ENCODE data around the gene RNFT2. TPM values are rescaled to one million over a fixed set of nuclear protein-coding genes. Genes with fewer than 3 reads are reported as not detected.

RNFT2 gene
- total RNA-seq, 1 experiment from 2014 or later: 12.3 TPM

DNA sequence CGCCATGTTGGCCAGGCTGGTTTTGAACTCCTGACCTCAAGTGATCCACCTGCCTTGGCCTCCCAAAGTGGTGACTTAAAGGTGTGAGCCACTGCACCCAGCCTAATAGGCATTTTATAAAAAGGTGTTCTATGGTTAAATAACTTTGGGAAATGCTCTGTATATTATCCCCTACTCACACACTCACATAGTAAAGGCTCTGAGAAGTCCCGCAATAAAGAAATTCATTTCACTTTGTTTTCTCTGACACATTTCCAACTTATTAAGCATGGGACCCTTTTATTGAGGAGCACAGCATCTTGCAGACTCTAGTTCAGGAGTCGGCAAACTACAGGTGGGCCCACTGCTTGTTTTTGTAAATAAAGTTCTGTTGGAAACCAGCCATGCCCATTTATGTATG lies 63.9 kb downstream of the RNFT2 start:
- ChIA-PET POLR2A (no interaction called here), CTCF (no interaction called here)
- Histone ChIP-seq H3K4me3 (ENCODE audit: low read depth in 2 of 2, low read length in 2 of 2) (no peak overlapping the region), H3K27me3 (ENCODE audit: control insufficient read depth, insufficient read depth, low read length) (no peaks in the 10 kb centered on the region), H3K9me3 (ENCODE audit: control insufficient read depth, insufficient read depth, low read depth, low read length) (no peaks in the 10 kb centered on the region), H3K36me3 (ENCODE audit: control insufficient read depth, insufficient read depth, low read length) (no peaks in the 10 kb centered on the region), H3K27ac (ENCODE audit: low read length) (no peak overlapping the region), H3K4me1 (ENCODE audit: control insufficient read depth, insufficient read depth, low read length) (no peaks in the 10 kb centered on the region)
- TF ChIP-seq POLR2AphosphoS5 (IDR thresholded peaks at IDR 0.05; ENCODE audit: low read depth, low read length) (no peak), SIN3A (IDR thresholded peaks at IDR 0.05; ENCODE audit: borderline replicate concordance, insufficient read depth, low read depth, low read length) (no peak), TCF7L2 (IDR thresholded peaks at IDR 0.05; ENCODE audit: low read depth, low read length) (no peak)
- TF ChIP-seq, protein P1, sequence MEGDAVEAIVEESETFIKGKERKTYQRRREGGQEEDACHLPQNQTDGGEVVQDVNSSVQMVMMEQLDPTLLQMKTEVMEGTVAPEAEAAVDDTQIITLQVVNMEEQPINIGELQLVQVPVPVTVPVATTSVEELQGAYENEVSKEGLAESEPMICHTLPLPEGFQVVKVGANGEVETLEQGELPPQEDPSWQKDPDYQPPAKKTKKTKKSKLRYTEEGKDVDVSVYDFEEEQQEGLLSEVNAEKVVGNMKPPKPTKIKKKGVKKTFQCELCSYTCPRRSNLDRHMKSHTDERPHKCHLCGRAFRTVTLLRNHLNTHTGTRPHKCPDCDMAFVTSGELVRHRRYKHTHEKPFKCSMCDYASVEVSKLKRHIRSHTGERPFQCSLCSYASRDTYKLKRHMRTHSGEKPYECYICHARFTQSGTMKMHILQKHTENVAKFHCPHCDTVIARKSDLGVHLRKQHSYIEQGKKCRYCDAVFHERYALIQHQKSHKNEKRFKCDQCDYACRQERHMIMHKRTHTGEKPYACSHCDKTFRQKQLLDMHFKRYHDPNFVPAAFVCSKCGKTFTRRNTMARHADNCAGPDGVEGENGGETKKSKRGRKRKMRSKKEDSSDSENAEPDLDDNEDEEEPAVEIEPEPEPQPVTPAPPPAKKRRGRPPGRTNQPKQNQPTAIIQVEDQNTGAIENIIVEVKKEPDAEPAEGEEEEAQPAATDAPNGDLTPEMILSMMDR (IDR thresholded peaks at IDR 0.05): no peak
- TF ChIP-seq, protein P2, sequence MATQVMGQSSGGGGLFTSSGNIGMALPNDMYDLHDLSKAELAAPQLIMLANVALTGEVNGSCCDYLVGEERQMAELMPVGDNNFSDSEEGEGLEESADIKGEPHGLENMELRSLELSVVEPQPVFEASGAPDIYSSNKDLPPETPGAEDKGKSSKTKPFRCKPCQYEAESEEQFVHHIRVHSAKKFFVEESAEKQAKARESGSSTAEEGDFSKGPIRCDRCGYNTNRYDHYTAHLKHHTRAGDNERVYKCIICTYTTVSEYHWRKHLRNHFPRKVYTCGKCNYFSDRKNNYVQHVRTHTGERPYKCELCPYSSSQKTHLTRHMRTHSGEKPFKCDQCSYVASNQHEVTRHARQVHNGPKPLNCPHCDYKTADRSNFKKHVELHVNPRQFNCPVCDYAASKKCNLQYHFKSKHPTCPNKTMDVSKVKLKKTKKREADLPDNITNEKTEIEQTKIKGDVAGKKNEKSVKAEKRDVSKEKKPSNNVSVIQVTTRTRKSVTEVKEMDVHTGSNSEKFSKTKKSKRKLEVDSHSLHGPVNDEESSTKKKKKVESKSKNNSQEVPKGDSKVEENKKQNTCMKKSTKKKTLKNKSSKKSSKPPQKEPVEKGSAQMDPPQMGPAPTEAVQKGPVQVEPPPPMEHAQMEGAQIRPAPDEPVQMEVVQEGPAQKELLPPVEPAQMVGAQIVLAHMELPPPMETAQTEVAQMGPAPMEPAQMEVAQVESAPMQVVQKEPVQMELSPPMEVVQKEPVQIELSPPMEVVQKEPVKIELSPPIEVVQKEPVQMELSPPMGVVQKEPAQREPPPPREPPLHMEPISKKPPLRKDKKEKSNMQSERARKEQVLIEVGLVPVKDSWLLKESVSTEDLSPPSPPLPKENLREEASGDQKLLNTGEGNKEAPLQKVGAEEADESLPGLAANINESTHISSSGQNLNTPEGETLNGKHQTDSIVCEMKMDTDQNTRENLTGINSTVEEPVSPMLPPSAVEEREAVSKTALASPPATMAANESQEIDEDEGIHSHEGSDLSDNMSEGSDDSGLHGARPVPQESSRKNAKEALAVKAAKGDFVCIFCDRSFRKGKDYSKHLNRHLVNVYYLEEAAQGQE (IDR thresholded peaks at IDR 0.05; ENCODE audit: insufficient read depth in 1 of 2, low read depth in 2 of 2, low read length in 1 of 2): no peak
- no peak for DNase-seq (ENCODE audit: low read depth, low spot score)
- in situ Hi-C loops (cut with HindIII; ENCODE audit: low pct_unique_long_range_greater_than_20kb, low sequenced_read_pairs): no loop called here
- ATAC-seq: no peak
- intact Hi-C loops (cut with micrococcal nuclease; ENCODE audit: unreplicated experiment): no loop called here
- BruUV-seq (replicated peaks): no TSS peak

DNA sequence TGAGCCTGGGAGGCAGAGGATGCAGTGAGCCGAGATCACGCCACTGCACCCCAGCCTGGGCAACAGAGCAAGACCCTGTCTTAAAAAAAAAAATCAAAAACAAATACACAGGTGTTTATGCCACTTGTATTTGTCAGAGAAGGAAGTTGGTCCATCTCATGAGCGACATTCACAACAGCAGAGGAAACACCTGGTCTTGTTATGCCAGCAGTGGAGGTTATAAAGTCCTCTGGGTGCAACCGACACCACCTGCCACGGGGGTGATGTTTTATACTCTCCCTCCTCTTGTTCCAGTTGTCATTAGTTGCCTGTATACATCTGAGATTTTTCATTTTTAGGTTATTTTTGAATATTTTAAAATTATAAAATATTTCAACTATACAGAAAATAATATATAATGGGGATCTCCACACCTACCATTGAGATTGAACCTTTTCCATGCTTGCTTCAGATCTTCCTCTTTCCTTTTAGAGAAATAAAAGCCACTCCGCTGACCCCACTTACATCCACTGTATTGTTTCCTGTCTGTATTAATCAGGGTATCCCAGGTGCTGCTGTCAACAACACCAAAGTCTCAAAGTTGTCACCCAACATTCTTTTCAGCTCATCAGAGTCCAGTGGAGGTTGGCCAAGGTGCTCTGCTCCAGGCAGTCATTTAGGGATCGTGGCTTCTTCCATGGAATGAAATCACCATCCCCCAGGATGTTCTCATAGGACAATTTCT lies 65.1 kb downstream of the RNFT2 start:
- Histone ChIP-seq H3K9me3 (ENCODE audit: control insufficient read depth, insufficient read depth, low read depth, low read length) (no peaks in the 10 kb centered on the region), H3K4me3 (ENCODE audit: low read depth in 2 of 2, low read length in 2 of 2) (no peak overlapping the region), H3K27ac (ENCODE audit: low read length) (no peak overlapping the region), H3K27me3 (ENCODE audit: control insufficient read depth, insufficient read depth, low read length) (no peaks in the 10 kb centered on the region), H3K36me3 (ENCODE audit: control insufficient read depth, insufficient read depth, low read length) (no peaks in the 10 kb centered on the region), H3K4me1 (ENCODE audit: control insufficient read depth, insufficient read depth, low read length) (no peaks in the 10 kb centered on the region)
- POLR2A ChIA-PET: no interaction called here
- BruUV-seq (replicated peaks): no TSS peak
- intact Hi-C loops (cut with micrococcal nuclease; ENCODE audit: unreplicated experiment) (no loop called here), in situ Hi-C loops (cut with HindIII; ENCODE audit: low pct_unique_long_range_greater_than_20kb, low sequenced_read_pairs) (no loop called here)
- TF ChIP-seq SIN3A (IDR thresholded peaks at IDR 0.05; ENCODE audit: borderline replicate concordance, insufficient read depth, low read depth, low read length): no peak
- TF ChIP-seq, protein P1 (IDR thresholded peaks at IDR 0.05): no peak
- TF ChIP-seq TCF7L2 (IDR thresholded peaks at IDR 0.05; ENCODE audit: low read depth, low read length): no peak
- TF ChIP-seq, protein P2 (IDR thresholded peaks at IDR 0.05; ENCODE audit: insufficient read depth in 1 of 2, low read depth in 2 of 2, low read length in 1 of 2): no peak
- no peak for TF ChIP-seq POLR2AphosphoS5 (IDR thresholded peaks at IDR 0.05; ENCODE audit: low read depth, low read length)
- no peak for DNase-seq (ENCODE audit: low read depth, low spot score)
- CTCF ChIA-PET: no interaction called here
- no peak for ATAC-seq

All from Panc1 (cell line).